Stimulated activated CD4-positive, alpha-beta T cell treated with anti-CD3 and anti-CD28 coated beads, Interleukin-2, amount 100 ng/mL, for 48 hours (primary cell): ENCODE data around the gene PHF14.

ENCODE experiments used
- DNase-seq, 2 donors: peaks; one replicate each; pipeline ENCODE4 v3.0.0-alpha.2; 2020

PHF14 gene

DNA sequence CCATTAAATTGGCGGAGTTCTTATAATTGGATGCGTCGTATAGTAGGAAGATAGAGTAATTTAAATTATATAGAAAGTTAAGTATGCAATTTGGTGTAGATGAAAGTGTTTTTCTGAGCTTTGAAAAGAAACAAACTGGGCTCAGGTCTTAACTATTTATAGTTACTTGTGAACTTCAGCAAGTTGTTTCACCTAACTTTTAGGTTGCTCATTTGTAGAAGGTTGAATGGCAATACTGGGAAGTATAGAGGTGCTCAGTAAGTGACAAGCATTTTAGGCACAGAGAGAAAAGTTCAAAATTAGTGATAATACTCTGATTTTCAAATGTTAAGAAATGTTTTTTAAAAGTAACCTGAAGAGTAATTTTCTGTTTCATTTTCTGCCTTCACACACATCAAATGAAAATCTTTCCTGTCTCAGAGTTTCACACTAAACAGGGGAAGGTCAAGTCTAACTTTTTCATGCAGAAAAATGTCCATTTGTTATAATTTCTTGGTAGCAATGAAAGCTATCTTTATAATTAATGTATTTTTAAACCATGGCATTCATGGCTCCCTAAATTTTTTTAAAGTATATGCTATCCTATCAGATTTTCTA is 146.5 kb downstream of the PHF14 start:
- no peak for DNase-seq

- no peak for DNase-seq
Measured at GRCh38 chr7:11120675-11121220, 147.1 kb downstream of the PHF14 start.

GRCh38 chr7:11124856-11125559 is 151.3 kb downstream of the PHF14 start:
- DNase-seq, result no peak

DNA sequence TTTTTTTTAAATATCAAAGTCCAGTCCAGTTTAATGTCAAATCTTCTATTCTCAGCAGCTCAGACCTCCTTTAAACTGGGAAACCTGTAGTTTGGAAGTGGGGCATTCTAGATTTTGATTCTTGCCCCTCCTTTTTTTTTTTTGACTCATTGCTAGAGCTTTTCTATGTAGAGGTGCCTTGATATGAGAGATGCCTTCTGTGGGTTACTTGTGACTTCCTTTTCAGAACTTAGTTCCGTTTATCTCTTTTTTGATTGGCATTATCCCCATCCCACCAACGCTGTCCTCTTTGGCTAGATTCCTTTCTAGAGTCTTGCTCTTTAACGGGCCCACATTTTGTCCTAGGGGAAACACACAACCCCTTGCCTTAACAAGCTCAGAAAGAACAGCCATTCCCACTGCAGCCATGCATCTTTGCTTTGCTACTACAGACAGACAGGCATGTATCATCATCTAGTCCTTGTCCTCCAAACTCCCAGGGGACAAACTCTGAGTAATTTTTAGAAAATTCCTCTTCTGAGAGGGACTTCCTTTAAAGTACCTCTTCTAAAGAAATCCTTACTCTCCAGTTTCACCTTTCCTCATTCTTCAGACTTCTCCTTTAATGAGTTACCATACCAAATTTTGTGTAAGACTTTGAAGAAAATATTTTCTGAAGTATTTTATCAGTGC is 153.6 kb downstream of the PHF14 start:
- no peak for DNase-seq

GRCh38 chr7:11127988-11128387 is 154.3 kb downstream of the PHF14 start:
- no peak for DNase-seq

- no peak for DNase-seq
Measured at GRCh38 chr7:11128498-11128897, 154.8 kb downstream of the PHF14 start.

DNA sequence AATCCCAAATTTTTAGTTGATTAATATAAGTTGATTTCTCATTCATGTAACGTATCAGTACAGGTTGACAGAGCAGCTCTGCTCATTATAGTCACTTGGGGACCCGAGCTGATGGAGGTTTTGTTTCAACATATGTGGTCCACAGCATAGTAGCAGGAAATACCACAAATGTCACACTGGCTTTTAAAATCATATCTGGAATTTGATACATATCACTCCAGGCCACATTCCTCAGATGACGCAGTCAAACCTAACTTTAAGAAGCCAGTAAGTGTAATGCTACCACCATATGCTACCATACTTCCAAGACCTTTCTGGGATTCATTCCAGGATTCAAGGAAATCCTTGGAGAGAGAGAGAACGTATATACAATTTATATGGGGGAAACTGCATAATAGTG is 156.3 kb downstream of the PHF14 start:
- DNase-seq, result no peak

DNA sequence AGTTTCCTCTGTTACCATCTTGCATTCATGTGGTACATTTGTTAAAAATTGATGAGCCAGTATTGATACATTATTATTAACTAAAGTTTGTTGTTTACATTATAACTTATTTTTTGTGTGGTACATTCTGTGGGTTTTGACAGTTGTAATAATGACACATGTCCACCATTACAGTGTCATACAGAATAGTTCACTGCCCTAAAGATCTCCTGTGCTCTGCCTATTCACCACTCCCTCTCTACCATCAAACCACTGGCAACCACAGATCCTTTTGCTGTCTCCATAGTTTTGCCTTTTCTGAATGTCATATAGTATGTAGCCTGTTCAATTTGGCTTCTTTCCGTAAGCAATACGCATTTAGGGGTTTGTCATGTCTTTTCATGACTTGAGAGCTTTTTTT is 156.9 kb downstream of the PHF14 start:
- DNase-seq, result no peak

GRCh38 chr7:11133436-11133959 is 159.8 kb downstream of the PHF14 start:
- no peak for DNase-seq

DNA sequence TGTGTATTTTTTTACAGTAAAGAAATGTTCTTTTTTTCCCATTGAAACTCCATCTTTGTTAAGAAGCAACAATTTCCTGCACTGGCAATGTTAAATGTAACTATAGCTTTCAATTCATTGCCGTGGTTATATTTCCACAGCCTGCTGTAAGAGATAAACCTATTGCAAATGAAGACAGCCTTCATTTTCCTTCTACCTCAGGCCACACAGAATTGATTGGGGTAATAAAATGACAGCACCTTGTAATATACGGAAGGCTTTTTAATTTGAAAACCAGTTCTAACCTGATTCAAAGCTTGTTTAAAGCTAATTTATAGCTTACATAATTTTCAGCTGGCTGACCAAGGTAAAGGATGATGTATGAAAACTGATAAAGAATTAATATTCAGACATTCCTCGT is 161.9 kb downstream of the PHF14 start:
- no peak for DNase-seq

DNA sequence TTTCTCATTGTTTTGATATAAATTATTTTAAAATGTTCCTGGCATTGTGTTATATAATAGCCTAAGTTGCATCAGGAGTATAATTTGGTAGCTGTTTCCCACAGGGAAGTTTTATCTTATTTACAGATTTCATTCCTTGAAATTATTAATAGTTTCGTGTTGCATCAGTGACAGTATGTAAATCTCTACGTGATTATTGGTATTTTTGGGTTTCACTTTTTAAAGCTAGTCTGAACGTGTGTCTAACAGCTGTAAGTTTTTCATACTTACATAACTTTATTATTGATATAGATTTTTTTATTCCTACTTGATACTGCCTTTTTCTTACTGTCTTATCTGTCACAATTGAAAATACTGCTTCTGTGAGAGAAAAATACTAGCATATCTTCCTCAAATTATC is 167.9 kb downstream of the PHF14 start:
- no peak for DNase-seq

DNA sequence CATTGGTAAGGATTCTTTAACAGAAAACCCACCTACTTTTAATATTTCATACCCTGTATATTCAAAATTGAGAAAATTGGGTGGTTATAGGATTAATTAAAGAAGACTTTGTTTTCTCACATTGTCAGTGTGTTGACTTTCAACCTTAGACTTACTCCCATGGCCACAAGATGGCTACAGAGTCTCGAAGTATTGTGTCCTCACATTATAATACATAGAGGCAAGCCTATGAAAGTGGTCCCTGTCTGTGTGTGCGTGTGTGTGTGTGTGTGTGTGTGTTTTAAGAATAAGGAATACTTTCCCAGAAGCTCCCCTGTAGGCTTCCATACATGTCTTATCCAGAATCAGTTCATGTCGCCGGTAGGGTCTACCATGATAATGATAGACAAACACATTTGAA is 180.0 kb downstream of the PHF14 start:
- DNase-seq, result no peak

DNA sequence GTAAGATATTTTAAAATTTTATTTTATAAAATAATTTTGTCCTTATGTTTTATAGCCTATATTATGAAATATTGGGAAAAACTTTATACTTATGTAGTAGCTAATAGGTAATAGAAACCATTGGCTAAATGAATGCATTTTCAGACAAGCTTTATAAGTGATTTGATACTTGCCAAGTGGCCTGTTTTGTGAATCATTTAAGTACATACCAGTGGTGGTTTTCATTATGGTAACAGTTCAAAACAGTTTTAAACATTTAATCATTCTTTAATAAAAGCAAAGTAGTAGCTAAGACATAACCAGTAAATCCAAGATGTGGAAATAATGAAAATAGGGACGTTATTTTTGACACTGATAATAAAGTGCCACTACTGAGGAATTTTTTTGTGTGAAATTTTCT is 182.2 kb downstream of the PHF14 start:
- DNase-seq, result no peak

- no peak for DNase-seq
Measured at GRCh38 chr7:11161499-11161898, 187.8 kb downstream of the PHF14 start.

DNA sequence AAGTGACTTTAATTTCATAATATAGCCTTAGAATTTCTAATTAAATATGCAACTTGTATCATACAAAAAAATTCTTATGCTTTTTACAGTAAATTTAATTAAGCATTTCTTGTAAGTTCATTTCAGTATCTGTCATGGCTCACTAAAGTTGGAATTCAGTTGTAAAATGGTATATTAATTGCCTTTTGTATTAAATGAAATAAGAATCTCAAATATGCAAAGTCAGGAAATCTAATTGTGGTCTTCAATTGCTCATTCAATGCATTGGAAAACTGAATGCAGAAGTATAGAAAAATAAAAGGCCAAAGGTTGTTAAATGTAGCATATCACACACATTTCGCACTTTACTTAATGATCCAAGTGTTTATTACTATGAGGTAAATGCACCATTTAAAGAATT is 189.5 kb downstream of the PHF14 start:
- no peak for DNase-seq

DNA sequence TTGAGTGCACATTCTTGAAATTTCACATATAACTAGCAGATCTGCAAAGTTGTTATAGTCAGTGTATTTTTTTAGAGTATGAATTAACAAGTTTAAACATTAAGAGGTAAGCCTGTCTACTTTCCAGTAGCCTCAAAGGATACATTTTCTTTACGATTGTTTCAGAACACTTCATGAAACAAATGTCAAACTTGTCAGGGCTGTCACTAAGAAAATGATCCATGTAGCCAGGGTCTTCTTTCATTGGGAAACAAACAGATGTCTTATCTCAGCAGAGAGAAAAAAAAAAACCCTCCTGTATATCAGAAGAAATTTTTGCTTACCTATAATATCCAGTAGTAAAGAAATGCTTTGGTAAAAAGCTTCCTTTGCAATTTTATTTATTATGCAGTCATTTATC is 192.4 kb downstream of the PHF14 start:
- no peak for DNase-seq

DNA sequence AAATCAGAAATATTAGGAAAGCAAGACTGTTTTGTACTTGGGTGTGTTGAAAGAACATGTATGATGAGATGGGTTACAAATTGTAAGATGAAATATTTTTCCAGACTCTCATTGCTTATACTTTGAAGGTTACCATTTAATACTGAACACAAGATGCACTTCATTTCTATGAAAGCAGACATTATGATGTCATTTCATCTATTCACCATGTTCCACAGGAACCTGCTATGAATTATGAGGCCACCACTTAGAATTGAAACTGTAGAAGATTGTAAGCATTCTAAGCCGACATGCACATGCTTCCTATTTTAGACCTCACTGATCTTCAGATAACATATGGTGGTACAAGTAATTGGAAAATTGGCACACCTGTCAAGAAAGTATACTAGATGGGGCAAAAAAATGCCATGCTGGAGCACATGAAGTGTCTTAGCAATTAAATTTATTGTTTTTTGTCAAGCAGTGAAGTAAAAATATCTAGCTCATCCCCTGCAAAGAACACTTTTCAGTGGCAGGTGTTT is 195.0 kb downstream of the PHF14 start:
- no peak for DNase-seq

GRCh38 chr7:11170175-11170574 is 196.5 kb downstream of the PHF14 start:
- DNase-seq, result no peak

DNA sequence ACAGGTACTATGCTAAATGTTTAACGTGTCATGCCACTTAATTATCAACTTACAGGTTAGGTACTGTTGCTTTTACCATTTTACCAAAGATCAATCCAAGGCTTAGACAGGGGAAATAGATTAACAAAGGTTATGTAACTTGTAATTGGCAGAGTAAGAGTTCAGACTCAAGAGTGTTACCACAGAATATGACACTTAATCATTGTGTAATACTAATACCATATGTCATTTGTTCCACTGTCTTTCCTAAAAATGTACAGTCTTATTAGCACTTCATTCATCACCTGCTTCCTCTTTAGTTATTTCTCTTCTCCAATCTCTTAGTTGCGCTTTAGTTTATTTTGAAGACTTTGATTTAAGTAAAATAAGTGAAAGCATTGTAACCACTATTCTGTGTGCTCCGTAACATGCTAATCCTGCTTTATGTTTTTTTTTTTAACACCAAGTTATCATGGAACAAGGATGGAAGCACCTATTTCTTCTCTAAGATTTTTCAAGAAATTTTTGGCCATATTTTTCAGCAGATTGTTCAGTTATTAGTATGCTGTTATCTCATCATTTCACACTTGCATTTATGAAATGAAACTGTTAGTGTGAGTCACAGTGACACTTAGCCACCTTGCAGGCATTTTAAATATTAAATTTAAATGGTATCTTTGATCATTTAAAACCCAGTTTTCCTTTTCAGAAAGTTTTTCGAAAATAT is 197.3 kb downstream of the PHF14 start:
- no peak for DNase-seq

GRCh38 chr7:11171569-11172192 is 198.0 kb downstream of the PHF14 start:
- DNase-seq, result no peak

DNA sequence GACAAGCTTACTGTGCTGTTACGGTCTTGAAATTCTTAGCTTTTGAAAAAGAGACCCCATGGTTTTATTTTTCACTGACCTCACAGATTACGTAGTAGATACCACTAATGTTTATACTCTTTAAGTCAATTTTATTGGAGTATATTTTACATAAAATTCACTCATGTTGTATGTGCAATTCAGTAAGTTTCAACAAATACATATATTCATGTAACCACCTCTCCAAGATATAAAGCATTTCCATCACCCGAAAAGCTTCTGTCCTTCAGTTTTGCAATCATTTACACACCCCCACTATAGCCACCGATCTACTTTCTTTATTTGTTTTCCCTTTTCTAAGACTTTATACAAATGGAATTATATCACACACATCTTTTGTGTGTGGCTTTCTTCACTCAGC is 199.2 kb downstream of the PHF14 start:
- no peak for DNase-seq

- no peak for DNase-seq
Measured at GRCh38 chr7:11175371-11175770, 201.7 kb downstream of the PHF14 start.

GRCh38 chr7:11175887-11176286 is 202.2 kb downstream of the PHF14 start:
- no peak for DNase-seq
